ENCODE measurements around the gene WDFY2. TPM values are rescaled to one million over a fixed set of nuclear protein-coding genes. Genes with fewer than 3 reads are reported as not detected.
"Not testable (repeated sequence)": the region's sequence is repeated elsewhere in the genome, so short reads cannot be mapped to it uniquely, and the experiment has no call there.

WDFY2 gene
- total RNA-seq, 1 donor from 2014 or later = 20.7 TPM

DNA sequence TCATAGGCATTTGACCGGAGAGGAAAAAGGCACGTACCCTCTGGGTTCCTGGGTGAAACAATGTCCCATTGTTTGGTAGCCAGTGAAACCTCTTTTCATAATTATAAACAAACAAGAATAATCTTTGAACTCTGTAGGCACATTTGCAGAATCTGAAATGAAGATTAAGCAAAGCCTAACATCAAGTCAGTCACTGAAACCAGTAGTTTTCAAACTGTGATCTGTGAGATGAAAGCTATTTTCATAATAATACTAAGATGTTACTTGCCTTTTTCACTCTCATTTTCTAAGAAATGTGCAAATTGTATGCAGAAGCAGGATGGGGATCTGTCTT is 105.4 kb downstream of the WDFY2 start:
- Mint-ChIP-seq H3K4me3 (peak overlapping the region; percentile 60), H3K27ac (ENCODE audit: unreplicated experiment) (peak overlapping the region; percentile 65), H3K9me3 (no peaks in the 10 kb centered on the region), H3K4me1 (peaks cover 27% of the 10 kb centered on the region), H3K27me3 (ENCODE audit: low read depth) (no peaks in the 10 kb centered on the region), H3K36me3 (ENCODE audit: low read depth) (no peaks in the 10 kb centered on the region)
- DNase-seq (ENCODE audit: low read depth, low spot score) = no peak
- TF ChIP-seq, protein P1, sequence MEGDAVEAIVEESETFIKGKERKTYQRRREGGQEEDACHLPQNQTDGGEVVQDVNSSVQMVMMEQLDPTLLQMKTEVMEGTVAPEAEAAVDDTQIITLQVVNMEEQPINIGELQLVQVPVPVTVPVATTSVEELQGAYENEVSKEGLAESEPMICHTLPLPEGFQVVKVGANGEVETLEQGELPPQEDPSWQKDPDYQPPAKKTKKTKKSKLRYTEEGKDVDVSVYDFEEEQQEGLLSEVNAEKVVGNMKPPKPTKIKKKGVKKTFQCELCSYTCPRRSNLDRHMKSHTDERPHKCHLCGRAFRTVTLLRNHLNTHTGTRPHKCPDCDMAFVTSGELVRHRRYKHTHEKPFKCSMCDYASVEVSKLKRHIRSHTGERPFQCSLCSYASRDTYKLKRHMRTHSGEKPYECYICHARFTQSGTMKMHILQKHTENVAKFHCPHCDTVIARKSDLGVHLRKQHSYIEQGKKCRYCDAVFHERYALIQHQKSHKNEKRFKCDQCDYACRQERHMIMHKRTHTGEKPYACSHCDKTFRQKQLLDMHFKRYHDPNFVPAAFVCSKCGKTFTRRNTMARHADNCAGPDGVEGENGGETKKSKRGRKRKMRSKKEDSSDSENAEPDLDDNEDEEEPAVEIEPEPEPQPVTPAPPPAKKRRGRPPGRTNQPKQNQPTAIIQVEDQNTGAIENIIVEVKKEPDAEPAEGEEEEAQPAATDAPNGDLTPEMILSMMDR (conservative IDR thresholded peaks at IDR 0.05) = no peak

DNA sequence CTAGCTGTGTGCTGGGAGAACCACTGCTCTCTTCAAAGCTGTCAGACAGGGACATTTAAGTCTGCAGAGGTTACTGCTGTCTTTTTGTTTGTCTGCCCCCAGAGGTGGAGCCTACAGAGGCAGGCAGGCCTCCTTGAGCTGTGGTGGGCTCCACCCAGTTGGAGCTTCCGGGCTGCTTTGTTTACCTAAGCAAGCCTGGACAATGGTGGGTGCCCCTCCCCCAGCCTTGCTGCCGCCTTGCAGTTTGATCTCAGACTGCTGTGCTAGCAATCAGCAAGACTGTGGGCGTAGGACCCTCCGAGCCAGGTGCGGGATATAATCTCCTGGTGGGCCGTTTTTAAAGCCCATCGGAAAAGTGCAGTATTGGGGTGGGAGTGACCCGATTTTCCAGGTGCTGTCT is 111.4 kb downstream of the WDFY2 start:
- not testable (repeated sequence) for H3K4me1 Mint-ChIP-seq; H3K9me3 Mint-ChIP-seq; H3K27me3 Mint-ChIP-seq (ENCODE audit: low read depth); H3K4me3 Mint-ChIP-seq; DNase-seq (ENCODE audit: low read depth, low spot score); H3K27ac Mint-ChIP-seq (ENCODE audit: unreplicated experiment); H3K36me3 Mint-ChIP-seq (ENCODE audit: low read depth)

DNA sequence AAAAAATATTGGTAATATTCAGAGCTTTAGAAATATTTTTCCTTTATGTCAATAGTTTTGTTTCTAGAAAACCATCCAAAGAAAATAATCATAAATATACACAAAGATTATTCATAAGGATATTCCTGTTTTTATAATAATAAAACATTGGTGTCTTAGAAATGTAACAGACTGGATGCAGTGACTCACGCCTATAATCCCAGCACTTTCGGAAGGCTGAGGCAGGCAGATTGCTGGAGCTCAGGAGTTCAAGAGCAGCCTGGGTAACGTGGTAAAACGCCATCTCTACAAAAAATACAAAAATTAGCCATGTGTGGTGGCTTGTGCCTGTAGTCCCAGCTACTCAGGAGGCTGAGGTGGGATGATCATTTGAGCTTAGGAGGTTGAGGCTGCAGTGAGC is 112.9 kb downstream of the WDFY2 start:
- H3K4me3 Mint-ChIP-seq = no peak overlapping the region
- H3K27me3 Mint-ChIP-seq (ENCODE audit: low read depth) = no peaks in the 10 kb centered on the region
- H3K36me3 Mint-ChIP-seq (ENCODE audit: low read depth) = peaks cover 9% of the 10 kb centered on the region
- no peak for DNase-seq (ENCODE audit: low read depth, low spot score)
- H3K4me1 Mint-ChIP-seq = no peaks in the 10 kb centered on the region
- TF ChIP-seq, protein P1 (conservative IDR thresholded peaks at IDR 0.05) = no peak
- H3K27ac Mint-ChIP-seq (ENCODE audit: unreplicated experiment) = no peak overlapping the region
- peaks cover 2% of the 10 kb centered on the region for H3K9me3 Mint-ChIP-seq

DNA sequence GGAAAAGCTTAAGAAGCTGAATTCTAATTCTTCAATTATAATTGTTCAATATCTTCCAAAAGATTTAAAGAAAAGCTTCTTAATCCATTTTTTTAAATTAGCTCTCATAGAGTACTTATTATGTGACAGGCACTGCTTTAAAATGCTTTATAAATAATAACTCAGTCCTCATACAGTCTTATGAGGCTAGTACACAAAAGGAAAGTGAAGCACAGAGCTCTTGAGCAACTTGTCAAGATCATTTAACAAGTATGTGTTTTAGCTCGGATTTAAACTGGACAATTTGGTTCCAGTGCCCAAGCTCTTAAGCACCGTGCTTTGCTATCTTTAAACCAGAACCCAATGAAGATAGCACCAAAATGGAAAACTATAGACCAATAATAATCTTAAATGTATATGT is 113.6 kb downstream of the WDFY2 start:
- H3K9me3 Mint-ChIP-seq = peaks cover 2% of the 10 kb centered on the region
- H3K4me1 Mint-ChIP-seq = no peaks in the 10 kb centered on the region
- DNase-seq (ENCODE audit: low read depth, low spot score) = no peak
- H3K36me3 Mint-ChIP-seq (ENCODE audit: low read depth) = peaks cover 9% of the 10 kb centered on the region
- H3K4me3 Mint-ChIP-seq = no peak overlapping the region
- TF ChIP-seq, protein P1 (conservative IDR thresholded peaks at IDR 0.05) = no peak
- H3K27me3 Mint-ChIP-seq (ENCODE audit: low read depth) = no peaks in the 10 kb centered on the region
- no peak overlapping the region for H3K27ac Mint-ChIP-seq (ENCODE audit: unreplicated experiment)

DNA sequence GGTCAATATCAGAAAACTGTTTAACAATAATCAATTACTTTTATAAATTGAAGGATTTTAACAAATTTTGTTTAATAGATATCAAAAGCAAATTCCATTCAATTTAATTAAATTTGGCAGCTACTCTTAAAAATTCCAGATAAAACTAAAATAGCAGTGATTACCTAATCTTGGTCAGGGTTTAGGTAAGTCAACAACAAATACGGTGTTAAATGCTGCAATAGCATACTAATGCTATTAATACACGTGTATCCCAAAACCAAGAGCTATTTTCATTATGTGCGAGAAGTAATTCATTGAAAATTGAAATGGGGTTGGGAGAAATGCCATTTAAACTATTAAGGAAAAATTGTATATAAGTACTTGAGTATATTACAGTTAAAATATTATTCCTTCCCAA is 114.1 kb downstream of the WDFY2 start:
- no peaks in the 10 kb centered on the region for H3K4me1 Mint-ChIP-seq
- H3K4me3 Mint-ChIP-seq = no peak overlapping the region
- H3K36me3 Mint-ChIP-seq (ENCODE audit: low read depth) = peaks cover 9% of the 10 kb centered on the region
- H3K9me3 Mint-ChIP-seq = peaks cover 2% of the 10 kb centered on the region
- TF ChIP-seq, protein P1 (conservative IDR thresholded peaks at IDR 0.05) = no peak
- DNase-seq (ENCODE audit: low read depth, low spot score) = no peak
- no peaks in the 10 kb centered on the region for H3K27me3 Mint-ChIP-seq (ENCODE audit: low read depth)
- no peak overlapping the region for H3K27ac Mint-ChIP-seq (ENCODE audit: unreplicated experiment)

DNA sequence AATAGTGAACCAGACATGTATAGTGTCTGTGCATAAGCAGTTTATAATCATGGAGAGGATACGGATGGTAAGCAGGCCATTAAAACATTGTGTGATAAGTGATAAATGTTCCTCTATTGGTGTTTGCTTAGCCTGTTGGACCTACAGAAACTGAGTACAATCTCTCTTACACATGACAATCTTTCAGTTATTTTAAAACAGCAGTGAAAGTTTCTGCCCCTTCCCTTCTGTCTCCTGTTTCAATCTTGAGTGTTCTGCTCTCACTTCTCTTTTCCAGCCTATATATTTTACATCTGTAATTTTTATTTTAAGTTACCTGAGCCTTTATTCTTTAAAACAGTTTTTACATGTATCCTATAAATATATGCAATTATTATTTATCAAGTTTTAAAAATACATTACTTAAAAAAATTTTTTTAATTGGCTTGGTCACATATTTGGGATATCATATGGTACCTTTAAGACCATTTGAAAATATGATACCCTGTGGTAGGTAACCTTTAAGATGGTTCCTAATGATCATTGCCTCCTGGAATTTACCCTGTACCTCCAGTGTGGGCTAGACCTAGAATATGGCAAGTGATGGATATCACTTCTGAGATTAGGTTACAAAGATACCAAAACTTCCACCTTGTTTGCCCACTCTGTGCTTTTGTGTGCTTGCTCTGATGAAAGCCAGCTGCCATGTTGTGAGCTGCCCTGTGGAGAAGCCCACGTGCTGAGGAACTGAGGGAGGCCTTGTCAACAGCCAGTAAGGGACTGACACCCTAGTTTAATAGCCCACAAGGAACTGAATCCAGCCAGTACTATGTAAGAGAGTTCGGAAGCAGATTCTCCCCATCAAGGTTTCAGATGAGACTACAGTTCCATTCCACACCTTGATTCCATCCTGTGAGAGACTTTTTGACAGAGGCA is 120.4 kb downstream of the WDFY2 start:
- H3K27ac Mint-ChIP-seq (ENCODE audit: unreplicated experiment) = no peak overlapping the region
- TF ChIP-seq, protein P1 (conservative IDR thresholded peaks at IDR 0.05) = no peak

More for the DNA sequence above, 120.4 kb downstream of the WDFY2 start:
- Mint-ChIP-seq H3K36me3 (ENCODE audit: low read depth) (peaks cover 18% of the 10 kb centered on the region), H3K27me3 (ENCODE audit: low read depth) (no peaks in the 10 kb centered on the region), H3K4me3 (no peak overlapping the region), H3K4me1 (no peaks in the 10 kb centered on the region), H3K9me3 (peaks cover 5% of the 10 kb centered on the region)
- no peak for DNase-seq (ENCODE audit: low read depth, low spot score)
